DOHH2 (cell line): ENCODE measurements around the gene RASAL3.

Experiments used
- EZH2phosphoT487 ChIP-seq: fragments of 200-600 bp; sonication (generic); IDR thresholded peaks from 2 replicates; pipeline ENCODE4 v1.6.1; 2017; ENCODE audit warnings: borderline replicate concordance, mild to moderate bottlenecking, antibody characterized with exemption, low read length, moderate library complexity, mixed read lengths
- TF ChIP-seq, protein P1 (sequence below): fragments of 200-600 bp; sonication (generic); IDR thresholded peaks from one replicate; pipeline ENCODE4 v1.5.1; 2014; ENCODE audit warnings: antibody characterized with exemption, mild to moderate bottlenecking, low read depth, low read length; ENCODE audit not compliant: poor library complexity, severe bottlenecking

- TF ChIP-seq, protein P1, sequence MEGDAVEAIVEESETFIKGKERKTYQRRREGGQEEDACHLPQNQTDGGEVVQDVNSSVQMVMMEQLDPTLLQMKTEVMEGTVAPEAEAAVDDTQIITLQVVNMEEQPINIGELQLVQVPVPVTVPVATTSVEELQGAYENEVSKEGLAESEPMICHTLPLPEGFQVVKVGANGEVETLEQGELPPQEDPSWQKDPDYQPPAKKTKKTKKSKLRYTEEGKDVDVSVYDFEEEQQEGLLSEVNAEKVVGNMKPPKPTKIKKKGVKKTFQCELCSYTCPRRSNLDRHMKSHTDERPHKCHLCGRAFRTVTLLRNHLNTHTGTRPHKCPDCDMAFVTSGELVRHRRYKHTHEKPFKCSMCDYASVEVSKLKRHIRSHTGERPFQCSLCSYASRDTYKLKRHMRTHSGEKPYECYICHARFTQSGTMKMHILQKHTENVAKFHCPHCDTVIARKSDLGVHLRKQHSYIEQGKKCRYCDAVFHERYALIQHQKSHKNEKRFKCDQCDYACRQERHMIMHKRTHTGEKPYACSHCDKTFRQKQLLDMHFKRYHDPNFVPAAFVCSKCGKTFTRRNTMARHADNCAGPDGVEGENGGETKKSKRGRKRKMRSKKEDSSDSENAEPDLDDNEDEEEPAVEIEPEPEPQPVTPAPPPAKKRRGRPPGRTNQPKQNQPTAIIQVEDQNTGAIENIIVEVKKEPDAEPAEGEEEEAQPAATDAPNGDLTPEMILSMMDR = no peak
- TF ChIP-seq EZH2phosphoT487 = no peak
These were observed 43.8 kb upstream of the RASAL3 start, which contains the start of gene CYP4F22 for GRCh38 chr19:15508035-15508710.
